Uterus (tissue), 4 donors: ENCODE data around the gene SPATA9. TPM values are rescaled to one million over a fixed set of nuclear protein-coding genes. Genes with fewer than 3 reads are reported as not detected.
A peak's percentile ranks its signal among the peaks of the same experiment; 100 is the strongest.

Experiments used
- DNase-seq, 2 donors: peaks; one replicate each; pipeline ENCODE4 v3.0.0-alpha.2; 2019 to 2020
- H3K27ac ChIP-seq, 2 donors: fragments of 200-600 bp; sonication (generic); 1 replicate in 1 of 2; 2 replicates in 1 of 2; pipeline ENCODE4 v1.5.1; 2016 to 2018
- H3K27me3 ChIP-seq, 2 donors: fragments of 200-600 bp; sonication (generic); one replicate each; pipeline ENCODE4 v1.5.1; 2018 to 2019; ENCODE audit warnings: control low read depth in 1 of 2
- H3K36me3 ChIP-seq, 2 donors: fragments of 200-600 bp; sonication (generic); one replicate each; pipeline ENCODE4 v1.5.1; 2019; ENCODE audit warnings: control low read depth in 1 of 2
- H3K4me1 ChIP-seq, 2 donors: fragments of 200-600 bp; sonication (generic); one replicate each; pipeline ENCODE4 v1.5.1; 2018 to 2019; ENCODE audit warnings: control low read depth in 1 of 2
- H3K4me3 ChIP-seq, 2 donors: fragments of 200-600 bp; sonication (generic); 1 replicate in 1 of 2; 2 replicates in 1 of 2; pipeline ENCODE4 v1.5.1; 2018 to 2019; ENCODE audit warnings: mild to moderate bottlenecking in 1 of 2
- H3K9me3 ChIP-seq, 2 donors: fragments of 200-600 bp; sonication (generic); one replicate each; pipeline ENCODE4 v1.5.1; 2019; ENCODE audit warnings: control low read depth in 1 of 2
- CTCF ChIP-seq, 4 experiments: fragments of 200-600 bp in 2 of 4; fragments of 450-650 bp in 2 of 4; sonication (generic) in 2 of 4; IDR thresholded peaks; one replicate each; pipeline ENCODE4 v1.5.1; 2016 to 2019; ENCODE audit warnings: antibody characterized with exemption in 4 of 4, mild to moderate bottlenecking in 2 of 4, moderate library complexity in 1 of 4
- POLR2A ChIP-seq, 2 donors: fragments of 450-650 bp; IDR thresholded peaks; one replicate each; pipeline ENCODE4 v1.6.1; 2016; ENCODE audit warnings: antibody characterized with exemption in 2 of 2, mild to moderate bottlenecking in 1 of 2, moderate library complexity in 1 of 2
- intact Hi-C: fragments of 100-400 bp; cut with DNase I; formaldehyde crosslinking; loops from one replicate; pipeline ENCODE4 v1.15.1; 2023; ENCODE audit warnings: low total_unique reads
- total RNA-seq, 4 donors: library from RNA; depleted of rRNA in 3 of 4; stranded (reverse); fragments of >200 nt in 3 of 4; gene quantifications; one replicate each; pipeline versions ENCODE4 v1.1.0 to v1.2.4, GENCODE V29; 2014 to 2023
- donor health status: DM: yes; HTN: yes; CAD: no.

Gene SPATA9
- total RNA-seq, 4 donors from 2014 or later: 0.34 to 1.6 TPM; not detected in 2

- Histone ChIP-seq H3K4me3 (no peak overlapping the region), H3K27ac (peak overlapping the region; percentile 14 to 37), H3K9me3 (no peaks in the 10 kb centered on the region), H3K36me3 (no peaks in the 10 kb centered on the region), H3K4me1 (no peaks in the 10 kb centered on the region), H3K27me3 (no peaks in the 10 kb centered on the region)
- intact Hi-C loops: no loop called here
- DNase-seq: no peak
- TF ChIP-seq CTCF (IDR thresholded peaks at IDR 0.05) (no peak), POLR2A (IDR thresholded peaks at IDR 0.05) (no peak)
Measured at GRCh38 chr5:95725937-95726810, 43.4 kb upstream of the SPATA9 start.

GRCh38 chr5:95725071-95725820 lies 42.5 kb upstream of the SPATA9 start:
- no peak for DNase-seq

GRCh38 chr5:95723632-95724369 lies 41.0 kb upstream of the SPATA9 start:
- Histone ChIP-seq H3K9me3 (no peaks in the 10 kb centered on the region), H3K36me3 (no peaks in the 10 kb centered on the region), H3K4me1 (no peaks in the 10 kb centered on the region), H3K4me3 (no peak overlapping the region), H3K27ac (peak overlapping the region in 1 of 2 donors; percentile 17), H3K27me3 (no peaks in the 10 kb centered on the region)
- intact Hi-C loops: no loop called here
- peak in 1 of 2 donors; percentile 23 for DNase-seq
- no peak for TF ChIP-seq CTCF (IDR thresholded peaks at IDR 0.05)
- TF ChIP-seq POLR2A (IDR thresholded peaks at IDR 0.05): no peak

More at GRCh38 chr5:95725071-95725820, 42.5 kb upstream of the SPATA9 start:
- intact Hi-C loops: no loop called here
- H3K36me3 ChIP-seq: no peaks in the 10 kb centered on the region
- H3K9me3 ChIP-seq: no peaks in the 10 kb centered on the region
- no peak for TF ChIP-seq CTCF (IDR thresholded peaks at IDR 0.05)
- no peak for TF ChIP-seq POLR2A (IDR thresholded peaks at IDR 0.05)
- H3K4me1 ChIP-seq: no peaks in the 10 kb centered on the region
- H3K27me3 ChIP-seq: no peaks in the 10 kb centered on the region
- H3K4me3 ChIP-seq: no peak overlapping the region
- H3K27ac ChIP-seq: peak overlapping the region; percentile 22 to 31

GRCh38 chr5:95721582-95722295 lies 38.9 kb upstream of the SPATA9 start:
- Histone ChIP-seq H3K27ac (no peak overlapping the region), H3K9me3 (no peaks in the 10 kb centered on the region)
- intact Hi-C loops: no loop called here

More at GRCh38 chr5:95721582-95722295, 38.9 kb upstream of the SPATA9 start:
- Histone ChIP-seq H3K36me3 (no peaks in the 10 kb centered on the region), H3K4me1 (no peaks in the 10 kb centered on the region), H3K27me3 (no peaks in the 10 kb centered on the region), H3K4me3 (no peak overlapping the region)
- DNase-seq: no peak
- TF ChIP-seq POLR2A (IDR thresholded peaks at IDR 0.05) (no peak), CTCF (IDR thresholded peaks at IDR 0.05) (no peak)
